HEK293T (cell line): ENCODE data around the gene SLC2A4.

Experiments used
- BHLHE40 ChIP-seq: fragments of 450-650 bp; IDR thresholded peaks from 2 replicates; pipeline ENCODE4 v1.6.1; 2016; ENCODE audit warnings: mild to moderate bottlenecking, moderate library complexity, borderline replicate concordance
- CTBP1 ChIP-seq: fragments of 450-650 bp; IDR thresholded peaks from 2 replicates; pipeline ENCODE4 v1.6.1; 2016; ENCODE audit warnings: borderline replicate concordance
- ELF4 ChIP-seq: fragments of 450-650 bp; IDR thresholded peaks from 2 replicates; pipeline ENCODE4 v1.6.1; 2017; ENCODE audit warnings: antibody characterized with exemption
- FOXA1 ChIP-seq: fragments of 450-650 bp; IDR thresholded peaks from 2 replicates; pipeline ENCODE4 v1.6.1; 2016; ENCODE audit warnings: mild to moderate bottlenecking
- FOXK2 ChIP-seq: fragments of 450-650 bp; IDR thresholded peaks from 2 replicates; pipeline ENCODE4 v1.6.1; 2016; ENCODE audit warnings: mild to moderate bottlenecking
- FOXM1 ChIP-seq: fragments of 450-650 bp; IDR thresholded peaks from 2 replicates; pipeline ENCODE4 v1.6.1; 2017; ENCODE audit warnings: mild to moderate bottlenecking, borderline replicate concordance
- HDGF ChIP-seq: fragments of 450-650 bp; IDR thresholded peaks from 2 replicates; pipeline ENCODE4 v1.6.1; 2017; ENCODE audit warnings: antibody characterized with exemption, borderline replicate concordance
- L3MBTL2 ChIP-seq: fragments of 450-650 bp; conservative IDR thresholded peaks from 2 replicates; pipeline ENCODE4 v1.6.1; 2016; ENCODE audit warnings: mild to moderate bottlenecking
- LEF1 ChIP-seq: fragments of 450-650 bp; IDR thresholded peaks from 2 replicates; pipeline ENCODE4 v1.6.1; 2017; ENCODE audit warnings: mild to moderate bottlenecking, borderline replicate concordance
- NFRKB ChIP-seq: fragments of 450-650 bp; IDR thresholded peaks from 2 replicates; pipeline ENCODE4 v1.6.1; 2016; ENCODE audit warnings: mild to moderate bottlenecking, moderate library complexity
- SP1 ChIP-seq: fragments of 450-650 bp; IDR thresholded peaks from 2 replicates; pipeline ENCODE4 v1.6.1; 2017
- SUZ12 ChIP-seq: fragments of 450-650 bp; IDR thresholded peaks from 2 replicates; pipeline ENCODE4 v1.6.1; 2016; ENCODE audit warnings: mild to moderate bottlenecking
- ZNF384 ChIP-seq: fragments of 450-650 bp; IDR thresholded peaks from 2 replicates; pipeline ENCODE4 v1.6.1; 2016
- TF ChIP-seq, protein P1 (sequence below): fragments of 450-650 bp; IDR thresholded peaks from 2 replicates; pipeline ENCODE4 v1.6.1; 2016

DNA sequence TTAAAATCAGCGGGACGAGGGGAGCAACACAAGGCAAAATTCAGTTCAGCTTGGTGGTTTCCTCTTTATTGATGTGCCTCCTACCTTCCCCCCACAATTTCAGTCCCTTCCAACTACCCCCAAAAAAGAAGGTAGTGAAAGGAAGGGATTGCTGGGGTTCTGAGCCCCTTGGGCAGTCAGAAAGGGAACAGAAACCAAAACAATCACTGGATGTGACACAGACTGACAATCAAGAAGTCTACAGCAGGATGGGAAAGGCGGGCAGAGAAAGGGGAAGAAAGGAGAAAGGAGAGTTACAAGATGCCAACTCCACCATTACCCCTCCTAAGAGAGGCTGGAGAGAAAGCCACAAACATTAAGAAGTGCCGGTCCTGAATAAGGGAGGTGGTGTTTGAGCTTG, 41.1 kb upstream of the SLC2A4 start:
- TF ChIP-seq FOXK2, result no peak
- TF ChIP-seq L3MBTL2, result no peak
- TF ChIP-seq FOXA1, result no peak
- no peak for TF ChIP-seq BHLHE40
- no peak for TF ChIP-seq ZNF384
- TF ChIP-seq NFRKB, result no peak
- no peak for TF ChIP-seq SP1
- no peak for TF ChIP-seq SUZ12
- no peak for TF ChIP-seq HDGF
- TF ChIP-seq CTBP1, result no peak
- TF ChIP-seq LEF1, result no peak
- TF ChIP-seq FOXM1, result no peak
- no peak for TF ChIP-seq ELF4
- TF ChIP-seq, protein P1, sequence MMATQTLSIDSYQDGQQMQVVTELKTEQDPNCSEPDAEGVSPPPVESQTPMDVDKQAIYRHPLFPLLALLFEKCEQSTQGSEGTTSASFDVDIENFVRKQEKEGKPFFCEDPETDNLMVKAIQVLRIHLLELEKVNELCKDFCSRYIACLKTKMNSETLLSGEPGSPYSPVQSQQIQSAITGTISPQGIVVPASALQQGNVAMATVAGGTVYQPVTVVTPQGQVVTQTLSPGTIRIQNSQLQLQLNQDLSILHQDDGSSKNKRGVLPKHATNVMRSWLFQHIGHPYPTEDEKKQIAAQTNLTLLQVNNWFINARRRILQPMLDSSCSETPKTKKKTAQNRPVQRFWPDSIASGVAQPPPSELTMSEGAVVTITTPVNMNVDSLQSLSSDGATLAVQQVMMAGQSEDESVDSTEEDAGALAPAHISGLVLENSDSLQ, result no peak
